Epithelial cell of umbilical artery (primary cell): ENCODE measurements around the gene RGS9. TPM values are rescaled to one million over a fixed set of nuclear protein-coding genes. Genes with fewer than 3 reads are reported as not detected.

ENCODE experiments used
- total RNA-seq: library from RNA; depleted of rRNA; stranded (reverse); fragments of >200 nt; gene quantifications from 2 replicates; pipeline ENCODE4 v1.2.3, GENCODE V29; 2014

RGS9 gene
- 0.65 and 1.8 TPM in 2 replicates for total RNA-seq

GRCh38 chr17:65137021-65137939 lies at the start of gene RGS9:
RGS9 (plus strand) TSS chr17:65137370; CDS start chr17:65137541, 171 bp downstream.

Other genes starting within 250 kb of the RGS9 start
- gene LRRC37A3, start 217.9 kb upstream of the RGS9 start, total RNA-seq: 1.8 and 3.2 TPM in 2 replicates
- gene GNA13, start 80.6 kb upstream of the RGS9 start, total RNA-seq: 42.2 and 73.7 TPM in 2 replicates